NCI-H460 (cell line): ENCODE results near the gene LRRC53. TPM values are rescaled to one million over a fixed set of nuclear protein-coding genes. Genes with fewer than 3 reads are reported as not detected.

ENCODE experiments used
- DNase-seq: peaks from one replicate; pipeline ENCODE4 v3.0.0-alpha.2; 2016; ENCODE audit warnings: low read depth; ENCODE audit errors: extremely low read depth
- total RNA-seq: library from RNA; depleted of rRNA; stranded (reverse); fragments of >200 nt; shearing (Covaris generic); gene quantifications from 2 replicates; pipeline ENCODE4 v1.2.3, GENCODE V29; 2014; rRNA removed

Gene LRRC53
- total RNA-seq, 1 experiment from 2014 or later, result not detected

- no peak for DNase-seq
Observed at GRCh38 chr1:74453277-74453676, 59.1 kb downstream of the LRRC53 start.

- DNase-seq, result no peak
Observed at GRCh38 chr1:74452035-74452434, 60.4 kb downstream of the LRRC53 start.

DNA sequence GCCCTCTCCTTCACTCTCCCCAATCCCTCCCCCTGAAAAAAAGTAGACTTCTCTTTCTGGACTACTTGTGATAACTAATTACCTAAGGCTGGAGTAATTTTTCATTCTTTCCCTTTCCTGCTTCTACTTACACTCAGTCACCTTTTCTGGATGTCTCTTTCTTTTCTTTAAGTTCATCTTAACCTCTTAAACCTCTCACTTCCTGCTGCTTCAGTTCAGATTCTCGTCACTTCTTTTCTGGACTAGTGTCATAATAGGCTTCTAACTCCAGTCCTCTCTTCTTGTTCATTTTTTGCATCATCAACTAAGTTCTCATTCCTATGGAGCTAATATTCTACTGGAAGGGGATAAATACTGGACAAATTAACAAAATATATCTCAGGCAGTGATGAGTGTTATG is 75.4 kb downstream of the LRRC53 start:
- no peak for DNase-seq

GRCh38 chr1:74436078-74436477 is 76.3 kb downstream of the LRRC53 start:
- no peak for DNase-seq

- no peak for DNase-seq
Observed at GRCh38 chr1:74434321-74434720, 78.1 kb downstream of the LRRC53 start.

DNA sequence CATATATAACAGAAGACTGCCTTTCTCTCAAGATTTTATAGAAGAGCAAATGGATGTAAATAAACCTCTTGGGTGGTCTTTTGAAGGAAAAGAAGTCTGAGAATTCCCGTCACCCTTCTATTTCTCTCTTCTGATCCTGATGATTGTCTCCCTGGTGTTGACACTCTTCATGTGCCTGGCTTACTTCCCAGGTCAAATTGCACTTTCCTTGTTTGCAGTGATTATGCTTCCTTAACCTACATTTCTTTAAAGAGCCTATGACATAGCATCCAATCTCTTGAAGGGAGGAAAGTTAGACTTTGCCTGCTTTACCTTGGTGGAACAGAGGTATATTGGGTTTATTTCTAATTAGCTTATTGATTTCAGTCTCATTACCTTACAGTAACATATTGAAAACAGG is 80.1 kb downstream of the LRRC53 start:
- no peak for DNase-seq

DNA sequence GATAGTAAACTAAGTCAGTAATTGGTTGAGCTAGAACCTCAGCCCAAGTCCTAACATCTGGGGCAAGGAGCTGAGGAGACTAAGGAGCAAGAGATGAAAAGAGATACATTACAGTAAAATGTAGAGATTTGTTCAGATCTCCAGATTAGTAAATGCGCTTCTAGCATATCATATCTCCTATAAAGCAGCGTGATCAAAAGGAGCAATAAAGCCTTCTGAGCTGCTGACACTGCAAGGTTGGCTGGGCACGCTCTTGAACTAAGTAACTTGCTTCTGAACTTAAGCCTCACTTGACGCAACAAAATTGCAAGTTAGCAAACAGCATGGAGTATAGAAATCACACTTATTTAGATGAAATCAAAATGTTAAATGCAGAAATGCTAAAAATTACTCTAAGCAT is 80.9 kb downstream of the LRRC53 start:
- DNase-seq, result no peak

DNA sequence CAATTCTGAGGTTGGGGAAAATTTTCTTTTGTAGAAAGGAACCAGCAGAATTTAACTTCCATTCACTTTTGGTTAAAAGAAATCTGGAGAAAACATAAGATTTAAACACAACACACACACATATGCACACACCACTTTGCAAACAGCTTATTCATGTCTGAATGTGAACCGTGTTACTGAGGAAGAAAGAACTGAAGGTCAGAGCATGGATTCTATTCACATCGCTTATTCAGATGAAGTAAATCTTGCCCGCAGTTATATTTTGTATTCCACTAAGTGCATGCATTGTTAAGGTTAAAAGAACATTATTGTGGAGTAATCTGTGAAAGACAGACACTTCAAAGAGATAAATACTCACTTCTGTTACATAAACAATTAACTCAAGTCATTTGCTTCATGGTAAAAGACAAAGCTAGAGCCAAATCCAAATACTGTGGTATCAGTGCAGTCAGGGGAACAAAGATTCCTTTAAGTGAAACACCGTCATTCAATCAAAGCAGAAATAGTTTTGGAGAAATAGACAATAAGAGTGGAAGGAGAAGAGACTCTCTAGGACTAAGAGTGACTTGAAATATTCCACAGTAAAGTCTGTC is 82.0 kb downstream of the LRRC53 start:
- DNase-seq, result no peak

GRCh38 chr1:74429580-74429979 is 82.8 kb downstream of the LRRC53 start:
- DNase-seq, result no peak

DNA sequence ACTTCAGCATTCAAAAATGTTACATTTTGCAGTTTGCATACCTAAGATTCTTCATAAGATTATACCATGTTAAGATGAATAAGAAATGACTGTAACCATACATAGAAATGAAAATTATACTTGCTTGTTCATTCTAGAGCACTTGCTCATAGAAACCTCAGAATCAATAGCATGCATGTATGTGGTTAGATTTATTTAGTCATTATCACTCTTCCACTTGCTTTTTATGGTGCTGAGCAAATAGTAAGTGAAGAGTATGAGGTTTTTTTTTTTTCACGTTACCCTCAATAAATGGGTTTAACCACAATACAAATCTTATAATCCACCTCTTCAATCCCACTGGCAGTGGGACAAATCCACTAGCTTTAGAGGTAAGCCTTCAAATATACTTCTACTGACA is 84.7 kb downstream of the LRRC53 start:
- no peak for DNase-seq

- no peak for DNase-seq
Observed at GRCh38 chr1:74426208-74426937, 86.0 kb downstream of the LRRC53 start.

GRCh38 chr1:74425676-74426075 is 86.7 kb downstream of the LRRC53 start:
- no peak for DNase-seq

DNA sequence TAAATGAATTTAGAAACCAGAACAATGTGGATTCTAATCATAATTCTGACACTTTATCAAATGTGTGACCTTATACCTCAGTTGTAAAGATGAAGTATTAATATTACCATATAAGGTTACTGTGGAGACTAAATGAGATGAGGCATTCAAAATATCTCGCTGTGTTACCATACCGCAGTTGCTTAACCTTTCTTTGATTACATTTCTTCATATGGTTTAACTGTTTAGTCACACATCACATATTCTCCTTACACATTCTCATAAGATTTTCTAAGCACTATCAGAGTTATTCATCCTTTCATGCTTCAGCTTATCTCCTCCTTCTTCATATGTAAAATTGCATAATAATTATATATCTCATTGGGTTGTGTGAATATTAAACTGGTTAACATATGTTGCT is 88.9 kb downstream of the LRRC53 start:
- no peak for DNase-seq

- DNase-seq, result no peak
Observed at GRCh38 chr1:74422421-74423292, 89.8 kb downstream of the LRRC53 start.

GRCh38 chr1:74420467-74420866 is 91.9 kb downstream of the LRRC53 start:
- DNase-seq, result no peak

Other genes with a start within 250 kb of the LRRC53 start
- gene ERICH3, start 161.2 kb upstream of the LRRC53 start, total RNA-seq, result not detected in 2 replicates
- gene CRYZ, start 220.4 kb upstream of the LRRC53 start, total RNA-seq, result 10.0 and 13.3 TPM in 2 replicates
- 19.3 and 24.0 TPM in 2 replicates for gene TYW3, start 220.5 kb upstream of the LRRC53 start, total RNA-seq